HepG2 (cell line): ENCODE measurements around the gene VSIG10L2. TPM values are rescaled to one million over a fixed set of nuclear protein-coding genes. Genes with fewer than 3 reads are reported as not detected.
A peak's percentile ranks its signal among the peaks of the same experiment; 100 is the strongest.

Experiments used
- ELF1 ChIP-seq: sonication (generic); formaldehyde crosslinking; IDR thresholded peaks from 2 replicates; pipeline ENCODE4 v1.4.0; 2020; ENCODE audit warnings: missing genetic modification reagents
- HMGA1 ChIP-seq: sonication (generic); formaldehyde crosslinking; conservative IDR thresholded peaks from 2 replicates; pipeline ENCODE4 v1.4.0; 2020; ENCODE audit warnings: missing genetic modification reagents
- MYNN ChIP-seq: sonication (generic); formaldehyde crosslinking; IDR thresholded peaks from 2 replicates; pipeline ENCODE4 v1.4.0; 2020; ENCODE audit warnings: mild to moderate bottlenecking, low read depth, missing genetic modification reagents
- NFRKB ChIP-seq: fragments of 450-650 bp; IDR thresholded peaks from 2 replicates; pipeline ENCODE4 v1.6.1; 2017
- SMARCE1 ChIP-seq: fragments of 450-650 bp; IDR thresholded peaks from 2 replicates; pipeline ENCODE4 v1.6.1; 2017; ENCODE audit warnings: borderline replicate concordance
- ZBTB8A ChIP-seq: sonication (generic); formaldehyde crosslinking; IDR thresholded peaks from 2 replicates; pipeline ENCODE4 v1.4.0; 2020; ENCODE audit warnings: mild to moderate bottlenecking, low read depth, missing genetic modification reagents, borderline replicate concordance
- ZNF205 ChIP-seq: IDR thresholded peaks from 2 replicates; pipeline ENCODE4 v1.6.1; 2018; ENCODE audit warnings: missing biosample characterization, missing genetic modification reagents
- ZNF367 ChIP-seq: sonication (generic); formaldehyde crosslinking; IDR thresholded peaks from 2 replicates; pipeline ENCODE4 v1.4.0; 2020; ENCODE audit warnings: missing genetic modification reagents, borderline replicate concordance
- ZNF501 ChIP-seq: sonication (generic); formaldehyde crosslinking; IDR thresholded peaks from 2 replicates; pipeline ENCODE4 v1.5.1; 2020; ENCODE audit warnings: mild to moderate bottlenecking, moderate library complexity, missing genetic modification reagents
- ZNF549 ChIP-seq: sonication (generic); formaldehyde crosslinking; IDR thresholded peaks from 2 replicates; pipeline ENCODE4 v1.5.0; 2020; ENCODE audit warnings: missing genetic modification reagents
- ZNF605 ChIP-seq: sonication (generic); formaldehyde crosslinking; IDR thresholded peaks from 2 replicates; pipeline ENCODE4 v1.8.0; 2022; ENCODE audit warnings: mild to moderate bottlenecking, missing genetic modification reagents
- ZNF652 ChIP-seq: IDR thresholded peaks from 2 replicates; pipeline ENCODE4 v1.6.1; 2016; ENCODE audit warnings: low read depth, borderline replicate concordance
- ZNF709 ChIP-seq: sonication (generic); formaldehyde crosslinking; IDR thresholded peaks from 2 replicates; pipeline ENCODE4 v1.5.0; 2020; ENCODE audit warnings: mild to moderate bottlenecking, missing genetic modification reagents
- ZNF772 ChIP-seq: sonication (generic); formaldehyde crosslinking; IDR thresholded peaks from 2 replicates; pipeline ENCODE4 v1.5.0; 2020; ENCODE audit warnings: mild to moderate bottlenecking, missing genetic modification reagents
- ZNF780A ChIP-seq: sonication (generic); formaldehyde crosslinking; IDR thresholded peaks from 2 replicates; pipeline ENCODE4 v1.8.0; 2022; ENCODE audit warnings: mild to moderate bottlenecking, missing genetic modification reagents, moderate library complexity
- polyA plus RNA-seq, 8 experiments: library from polyadenylated mRNA; depleted of rRNA in 3 of 8; stranded (reverse) in 7 of 8; unstranded in 1 of 8; fragments of >200 nt; fragmentation: Illumina TruSeq in 4 of 8; extraction: Trizol in 4 of 8; gene quantifications; 2 replicates each; pipeline versions ENCODE4 v1.2.1 to v1.2.3, GENCODE V29; 2011 to 2016; ENCODE audit warnings: low read depth in 4 of 8, missing spikeins in 1 of 8, mixed read lengths in 1 of 8; ENCODE audit not compliant: insufficient read depth in 1 of 8
- total RNA-seq, 5 experiments: library from RNA; depleted of rRNA; stranded (reverse); fragments of >200 nt; fragmentation: Illumina TruSeq; extraction: Trizol; gene quantifications; 2 replicates each; pipeline ENCODE4 v1.2.3, GENCODE V29; 2016; ENCODE audit warnings: low read depth in 1 of 5
- TF ChIP-seq, protein P1 (sequence below): sonication (generic); formaldehyde crosslinking; IDR thresholded peaks from 2 replicates; pipeline ENCODE4 v1.9.0; 2022; ENCODE audit warnings: missing genetic modification reagents, mild to moderate bottlenecking, borderline replicate concordance
- TF ChIP-seq, protein P2 (sequence below): sonication (generic); formaldehyde crosslinking; IDR thresholded peaks from 2 replicates; pipeline ENCODE4 v1.4.0; 2020; ENCODE audit warnings: low read depth, mild to moderate bottlenecking, missing genetic modification reagents
- TF ChIP-seq, protein P3 (sequence below): IDR thresholded peaks from 2 replicates; pipeline ENCODE4 v1.6.1; 2016
- TF ChIP-seq, protein P4 (sequence below): sonication (generic); formaldehyde crosslinking; IDR thresholded peaks from 2 replicates; pipeline ENCODE4 v1.4.0; 2020; ENCODE audit warnings: mild to moderate bottlenecking, missing genetic modification reagents
- TF ChIP-seq, protein P5 (sequence below): IDR thresholded peaks from 2 replicates; pipeline ENCODE4 v1.6.1; 2016; ENCODE audit warnings: missing compliant biosample characterization, missing genetic modification reagents, borderline replicate concordance
- TF ChIP-seq, protein P6 (sequence below): sonication (generic); formaldehyde crosslinking; conservative IDR thresholded peaks from 2 replicates; pipeline ENCODE4 v1.8.0; 2022; ENCODE audit warnings: mild to moderate bottlenecking, moderate library complexity, missing genetic modification reagents

Gene VSIG10L2
- total and polyA plus RNA-seq, 2 of the 13 experiments (the other 11 are each of a cell fraction or from before 2014, with no cell fraction given), result 0.21 TPM; not detected in 1

DNA sequence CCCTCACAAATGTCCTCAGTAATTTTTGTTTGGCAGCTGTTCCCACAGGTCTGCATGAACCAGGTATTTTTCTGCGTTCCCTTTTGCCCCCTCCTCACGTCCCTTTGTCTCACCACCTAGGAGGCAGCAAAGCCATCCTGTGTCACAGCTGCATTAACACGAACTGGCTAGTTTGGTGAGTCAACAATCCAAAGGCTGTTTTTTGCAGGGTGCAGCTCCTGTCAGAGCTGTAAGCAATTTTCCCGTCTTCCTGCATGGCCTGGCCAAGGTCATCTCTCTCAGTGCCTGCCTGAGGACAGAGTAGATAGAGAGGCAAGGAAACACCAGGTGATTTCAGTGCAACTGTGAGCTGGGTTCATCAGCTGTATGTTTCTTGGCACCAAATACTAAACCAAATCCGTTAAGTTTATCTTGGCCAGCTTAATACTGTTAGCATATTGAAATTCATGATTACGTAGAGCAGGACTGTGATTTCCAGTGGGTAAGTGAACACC, 20.6 kb upstream of the VSIG10L2 start (continued):
- peak; percentile 54; the same call in 1 of the 2 replicates for TF ChIP-seq ZNF772
- TF ChIP-seq ZNF205 (CRISPR knock-in tag), result peak; percentile 77
- TF ChIP-seq NFRKB, result no peak
- TF ChIP-seq ZNF549 (CRISPR knock-in tag), result no peak
- TF ChIP-seq ZNF501 (CRISPR knock-in tag), result no peak; the same call in 1 of the 2 replicates
- TF ChIP-seq, protein P1, sequence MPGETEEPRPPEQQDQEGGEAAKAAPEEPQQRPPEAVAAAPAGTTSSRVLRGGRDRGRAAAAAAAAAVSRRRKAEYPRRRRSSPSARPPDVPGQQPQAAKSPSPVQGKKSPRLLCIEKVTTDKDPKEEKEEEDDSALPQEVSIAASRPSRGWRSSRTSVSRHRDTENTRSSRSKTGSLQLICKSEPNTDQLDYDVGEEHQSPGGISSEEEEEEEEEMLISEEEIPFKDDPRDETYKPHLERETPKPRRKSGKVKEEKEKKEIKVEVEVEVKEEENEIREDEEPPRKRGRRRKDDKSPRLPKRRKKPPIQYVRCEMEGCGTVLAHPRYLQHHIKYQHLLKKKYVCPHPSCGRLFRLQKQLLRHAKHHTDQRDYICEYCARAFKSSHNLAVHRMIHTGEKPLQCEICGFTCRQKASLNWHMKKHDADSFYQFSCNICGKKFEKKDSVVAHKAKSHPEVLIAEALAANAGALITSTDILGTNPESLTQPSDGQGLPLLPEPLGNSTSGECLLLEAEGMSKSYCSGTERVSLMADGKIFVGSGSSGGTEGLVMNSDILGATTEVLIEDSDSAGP (CRISPR knock-in tag), result no peak
- TF ChIP-seq ZNF367, result no peak
- no peak for TF ChIP-seq MYNN
- TF ChIP-seq, protein P2, sequence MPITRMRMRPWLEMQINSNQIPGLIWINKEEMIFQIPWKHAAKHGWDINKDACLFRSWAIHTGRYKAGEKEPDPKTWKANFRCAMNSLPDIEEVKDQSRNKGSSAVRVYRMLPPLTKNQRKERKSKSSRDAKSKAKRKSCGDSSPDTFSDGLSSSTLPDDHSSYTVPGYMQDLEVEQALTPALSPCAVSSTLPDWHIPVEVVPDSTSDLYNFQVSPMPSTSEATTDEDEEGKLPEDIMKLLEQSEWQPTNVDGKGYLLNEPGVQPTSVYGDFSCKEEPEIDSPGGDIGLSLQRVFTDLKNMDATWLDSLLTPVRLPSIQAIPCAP (CRISPR knock-in tag), result no peak
- TF ChIP-seq SMARCE1, result no peak
- TF ChIP-seq, protein P3, sequence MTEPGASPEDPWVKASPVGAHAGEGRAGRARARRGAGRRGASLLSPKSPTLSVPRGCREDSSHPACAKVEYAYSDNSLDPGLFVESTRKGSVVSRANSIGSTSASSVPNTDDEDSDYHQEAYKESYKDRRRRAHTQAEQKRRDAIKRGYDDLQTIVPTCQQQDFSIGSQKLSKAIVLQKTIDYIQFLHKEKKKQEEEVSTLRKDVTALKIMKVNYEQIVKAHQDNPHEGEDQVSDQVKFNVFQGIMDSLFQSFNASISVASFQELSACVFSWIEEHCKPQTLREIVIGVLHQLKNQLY (CRISPR knock-in tag), result no peak
- TF ChIP-seq ZBTB8A (CRISPR knock-in tag), result no peak
- TF ChIP-seq, protein P4, sequence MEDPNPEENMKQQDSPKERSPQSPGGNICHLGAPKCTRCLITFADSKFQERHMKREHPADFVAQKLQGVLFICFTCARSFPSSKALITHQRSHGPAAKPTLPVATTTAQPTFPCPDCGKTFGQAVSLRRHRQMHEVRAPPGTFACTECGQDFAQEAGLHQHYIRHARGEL (CRISPR knock-in tag), result no peak
- TF ChIP-seq, protein P5, sequence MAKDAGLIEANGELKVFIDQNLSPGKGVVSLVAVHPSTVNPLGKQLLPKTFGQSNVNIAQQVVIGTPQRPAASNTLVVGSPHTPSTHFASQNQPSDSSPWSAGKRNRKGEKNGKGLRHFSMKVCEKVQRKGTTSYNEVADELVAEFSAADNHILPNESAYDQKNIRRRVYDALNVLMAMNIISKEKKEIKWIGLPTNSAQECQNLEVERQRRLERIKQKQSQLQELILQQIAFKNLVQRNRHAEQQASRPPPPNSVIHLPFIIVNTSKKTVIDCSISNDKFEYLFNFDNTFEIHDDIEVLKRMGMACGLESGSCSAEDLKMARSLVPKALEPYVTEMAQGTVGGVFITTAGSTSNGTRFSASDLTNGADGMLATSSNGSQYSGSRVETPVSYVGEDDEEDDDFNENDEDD (CRISPR knock-in tag), result no peak
- TF ChIP-seq ZNF652 (CRISPR knock-in tag), result no peak
- TF ChIP-seq ZNF709 (CRISPR knock-in tag), result peak; percentile 27; the same call in 1 of the 2 replicates
- TF ChIP-seq ZNF605 (CRISPR knock-in tag), result no peak
- no peak for TF ChIP-seq ZNF780A (CRISPR knock-in tag)
- no peak for TF ChIP-seq HMGA1 (CRISPR knock-in tag)
- TF ChIP-seq, protein P6, sequence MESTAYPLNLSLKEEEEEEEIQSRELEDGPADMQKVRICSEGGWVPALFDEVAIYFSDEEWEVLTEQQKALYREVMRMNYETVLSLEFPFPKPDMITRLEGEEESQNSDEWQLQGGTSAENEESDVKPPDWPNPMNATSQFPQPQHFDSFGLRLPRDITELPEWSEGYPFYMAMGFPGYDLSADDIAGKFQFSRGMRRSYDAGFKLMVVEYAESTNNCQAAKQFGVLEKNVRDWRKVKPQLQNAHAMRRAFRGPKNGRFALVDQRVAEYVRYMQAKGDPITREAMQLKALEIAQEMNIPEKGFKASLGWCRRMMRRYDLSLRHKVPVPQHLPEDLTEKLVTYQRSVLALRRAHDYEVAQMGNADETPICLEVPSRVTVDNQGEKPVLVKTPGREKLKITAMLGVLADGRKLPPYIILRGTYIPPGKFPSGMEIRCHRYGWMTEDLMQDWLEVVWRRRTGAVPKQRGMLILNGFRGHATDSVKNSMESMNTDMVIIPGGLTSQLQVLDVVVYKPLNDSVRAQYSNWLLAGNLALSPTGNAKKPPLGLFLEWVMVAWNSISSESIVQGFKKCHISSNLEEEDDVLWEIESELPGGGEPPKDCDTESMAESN (CRISPR knock-in tag), result no peak
- TF ChIP-seq ELF1 (CRISPR knock-in tag), result peak; percentile 39; the same call in 1 of the 2 replicates
